ENCODE data around the gene NEU3. TPM values are rescaled to one million over a fixed set of nuclear protein-coding genes. Genes with fewer than 3 reads are reported as not detected.
A peak's percentile ranks its signal among the peaks of the same experiment; 100 is the strongest.

Gene NEU3
- total and polyA plus RNA-seq, 5 donors from 2014 or later, result 1.4 to 10.8 (median 2.2) TPM

GRCh38 chr11:74950374-74950969, 38.3 kb upstream of the NEU3 start:
- DNase-seq, result no peak
- peak overlapping the region; percentile 93 for H3K4me3 ChIP-seq (ENCODE audit: low read depth, low read length)
- Mint-ChIP-seq H3K4me1 (peaks cover 37 to 78% (median 56%) of the 10 kb centered on the region in 4 donors), H3K27ac (peak overlapping the region; percentile 95 to 99 (median 99)), H3K9me3 (no peaks in the 10 kb centered on the region), H3K36me3 (peaks cover 12% of the 10 kb centered on the region), H3K27me3 (no peaks in the 10 kb centered on the region), H3K4me3 (peak overlapping the region; percentile 96 to 100 (median 97))
- no peak for ATAC-seq (ENCODE audit: low read depth in 2 of 2)
- no peak overlapping the region for H3K27ac ChIP-seq (ENCODE audit: insufficient read depth, low read length, poor library complexity, severe bottlenecking)
- no peaks in the 10 kb centered on the region for H3K9me3 ChIP-seq (ENCODE audit: control insufficient read depth in 2 of 2, low read length in 2 of 2)
- no peaks in the 10 kb centered on the region for H3K27me3 ChIP-seq (ENCODE audit: control insufficient read depth, insufficient read depth, low read length)
- H3K36me3 ChIP-seq (ENCODE audit: control insufficient read depth, insufficient read depth, low read length), result peaks cover 20% of the 10 kb centered on the region
- H3K4me1 ChIP-seq (ENCODE audit: control insufficient read depth, insufficient read depth, low read length, poor library complexity, severe bottlenecking), result peaks cover 37% of the 10 kb centered on the region

GRCh38 chr11:74951226-74951625, 37.5 kb upstream of the NEU3 start:
- H3K27me3 ChIP-seq (ENCODE audit: control insufficient read depth, insufficient read depth, low read length), result no peaks in the 10 kb centered on the region
- peaks cover 37% of the 10 kb centered on the region for H3K4me1 ChIP-seq (ENCODE audit: control insufficient read depth, insufficient read depth, low read length, poor library complexity, severe bottlenecking)
- peak overlapping the region; percentile 93 for H3K4me3 ChIP-seq (ENCODE audit: low read depth, low read length)
- no peak for ATAC-seq (ENCODE audit: low read depth in 2 of 2)
- peaks cover 20% of the 10 kb centered on the region for H3K36me3 ChIP-seq (ENCODE audit: control insufficient read depth, insufficient read depth, low read length)
- Mint-ChIP-seq H3K4me1 (peaks cover 38 to 81% (median 61%) of the 10 kb centered on the region in 4 donors), H3K27ac (peak overlapping the region; percentile 47 to 99 (median 84)), H3K9me3 (no peaks in the 10 kb centered on the region), H3K4me3 (peak overlapping the region; percentile 96 to 100 (median 97)), H3K27me3 (no peaks in the 10 kb centered on the region), H3K36me3 (peaks cover 14% of the 10 kb centered on the region)
- H3K27ac ChIP-seq (ENCODE audit: insufficient read depth, low read length, poor library complexity, severe bottlenecking), result no peak overlapping the region
- H3K9me3 ChIP-seq (ENCODE audit: control insufficient read depth in 2 of 2, low read length in 2 of 2), result no peaks in the 10 kb centered on the region
- no peak for DNase-seq

- peaks cover 49 to 91% (median 74%) of the 10 kb centered on the region in 4 donors for H3K4me1 Mint-ChIP-seq
- H3K9me3 Mint-ChIP-seq, result no peaks in the 10 kb centered on the region
- peaks cover 31% of the 10 kb centered on the region for H3K36me3 ChIP-seq (ENCODE audit: control insufficient read depth, insufficient read depth, low read length)
- no peaks in the 10 kb centered on the region for H3K27me3 Mint-ChIP-seq
- no peaks in the 10 kb centered on the region for H3K27me3 ChIP-seq (ENCODE audit: control insufficient read depth, insufficient read depth, low read length)
- H3K27ac Mint-ChIP-seq, result no peak overlapping the region
- H3K27ac ChIP-seq (ENCODE audit: insufficient read depth, low read length, poor library complexity, severe bottlenecking), result no peak overlapping the region
- H3K9me3 ChIP-seq (ENCODE audit: control insufficient read depth in 2 of 2, low read length in 2 of 2), result no peaks in the 10 kb centered on the region
- no peak overlapping the region for H3K4me3 ChIP-seq (ENCODE audit: low read depth, low read length)
- peaks cover 35% of the 10 kb centered on the region for H3K4me1 ChIP-seq (ENCODE audit: control insufficient read depth, insufficient read depth, low read length, poor library complexity, severe bottlenecking)
- DNase-seq (no peak), ATAC-seq (ENCODE audit: low read depth in 2 of 2) (no peak)
- H3K36me3 Mint-ChIP-seq, result peaks cover 18% of the 10 kb centered on the region
- peak overlapping the region in 3 of 4 donors; percentile 25 to 66 (median 52) for H3K4me3 Mint-ChIP-seq
These were observed 36.0 kb upstream of the NEU3 start for GRCh38 chr11:74952752-74953151.

- no peak overlapping the region for H3K27ac Mint-ChIP-seq
- no peaks in the 10 kb centered on the region for H3K27me3 Mint-ChIP-seq
These were observed 35.3 kb upstream of the NEU3 start for GRCh38 chr11:74953451-74953850.

GRCh38 chr11:74954199-74954598, 34.5 kb upstream of the NEU3 start:
- Histone ChIP-seq H3K9me3 (ENCODE audit: control insufficient read depth in 2 of 2, low read length in 2 of 2) (no peaks in the 10 kb centered on the region), H3K36me3 (ENCODE audit: control insufficient read depth, insufficient read depth, low read length) (peaks cover 32% of the 10 kb centered on the region), H3K4me3 (ENCODE audit: low read depth, low read length) (no peak overlapping the region), H3K27ac (ENCODE audit: insufficient read depth, low read length, poor library complexity, severe bottlenecking) (no peak overlapping the region), H3K27me3 (ENCODE audit: control insufficient read depth, insufficient read depth, low read length) (no peaks in the 10 kb centered on the region), H3K4me1 (ENCODE audit: control insufficient read depth, insufficient read depth, low read length, poor library complexity, severe bottlenecking) (peaks cover 27% of the 10 kb centered on the region)
- Mint-ChIP-seq H3K4me1 (peaks cover 55 to 92% (median 79%) of the 10 kb centered on the region in 4 donors), H3K9me3 (no peaks in the 10 kb centered on the region), H3K4me3 (peak overlapping the region in 2 of 4 donors; percentile 20 to 76), H3K27me3 (no peaks in the 10 kb centered on the region), H3K36me3 (peaks cover 29% of the 10 kb centered on the region), H3K27ac (no peak overlapping the region)
- no peak for ATAC-seq (ENCODE audit: low read depth in 2 of 2)
- DNase-seq, result no peak

More at GRCh38 chr11:74953451-74953850, 35.3 kb upstream of the NEU3 start:
- peaks cover 31% of the 10 kb centered on the region for H3K36me3 ChIP-seq (ENCODE audit: control insufficient read depth, insufficient read depth, low read length)
- H3K4me1 ChIP-seq (ENCODE audit: control insufficient read depth, insufficient read depth, low read length, poor library complexity, severe bottlenecking), result peaks cover 28% of the 10 kb centered on the region
- DNase-seq, result no peak
- peaks cover 48 to 92% (median 77%) of the 10 kb centered on the region in 4 donors for H3K4me1 Mint-ChIP-seq
- H3K36me3 Mint-ChIP-seq, result peaks cover 21% of the 10 kb centered on the region
- no peak for ATAC-seq (ENCODE audit: low read depth in 2 of 2)
- H3K27ac ChIP-seq (ENCODE audit: insufficient read depth, low read length, poor library complexity, severe bottlenecking), result no peak overlapping the region
- no peak overlapping the region for H3K4me3 ChIP-seq (ENCODE audit: low read depth, low read length)
- H3K9me3 Mint-ChIP-seq, result no peaks in the 10 kb centered on the region
- peak overlapping the region in 1 of 4 donors; percentile 76 for H3K4me3 Mint-ChIP-seq
- H3K9me3 ChIP-seq (ENCODE audit: control insufficient read depth in 2 of 2, low read length in 2 of 2), result no peaks in the 10 kb centered on the region
- H3K27me3 ChIP-seq (ENCODE audit: control insufficient read depth, insufficient read depth, low read length), result no peaks in the 10 kb centered on the region

- H3K27ac Mint-ChIP-seq, result peak overlapping the region in 1 of 3 donors; percentile 16
- H3K27ac ChIP-seq (ENCODE audit: insufficient read depth, low read length, poor library complexity, severe bottlenecking), result no peak overlapping the region
- no peaks in the 10 kb centered on the region for H3K27me3 ChIP-seq (ENCODE audit: control insufficient read depth, insufficient read depth, low read length)
- ATAC-seq (ENCODE audit: low read depth in 2 of 2), result no peak
- peaks cover 9% of the 10 kb centered on the region for H3K4me1 ChIP-seq (ENCODE audit: control insufficient read depth, insufficient read depth, low read length, poor library complexity, severe bottlenecking)
- H3K4me3 Mint-ChIP-seq, result peak overlapping the region in 3 of 4 donors; percentile 25 to 47 (median 27)
- H3K4me3 ChIP-seq (ENCODE audit: low read depth, low read length), result no peak overlapping the region
- peaks cover 42% of the 10 kb centered on the region for H3K36me3 ChIP-seq (ENCODE audit: control insufficient read depth, insufficient read depth, low read length)
- no peaks in the 10 kb centered on the region for H3K27me3 Mint-ChIP-seq
- peaks cover 49 to 92% (median 77%) of the 10 kb centered on the region in 4 donors for H3K4me1 Mint-ChIP-seq
- H3K9me3 ChIP-seq (ENCODE audit: control insufficient read depth in 2 of 2, low read length in 2 of 2), result no peaks in the 10 kb centered on the region
- DNase-seq, result no peak
- H3K9me3 Mint-ChIP-seq, result no peaks in the 10 kb centered on the region
- peaks cover 29% of the 10 kb centered on the region for H3K36me3 Mint-ChIP-seq
These were observed 32.2 kb upstream of the NEU3 start for GRCh38 chr11:74956397-74957015.

- Mint-ChIP-seq H3K27ac (peak overlapping the region in 2 of 3 donors; percentile 20 to 52), H3K9me3 (no peaks in the 10 kb centered on the region), H3K4me1 (peaks cover 54 to 94% (median 82%) of the 10 kb centered on the region in 4 donors), H3K4me3 (no peak overlapping the region), H3K36me3 (peaks cover 28% of the 10 kb centered on the region), H3K27me3 (no peaks in the 10 kb centered on the region)
- H3K9me3 ChIP-seq (ENCODE audit: control insufficient read depth in 2 of 2, low read length in 2 of 2), result no peaks in the 10 kb centered on the region
- no peaks in the 10 kb centered on the region for H3K27me3 ChIP-seq (ENCODE audit: control insufficient read depth, insufficient read depth, low read length)
- no peak for DNase-seq
- H3K4me1 ChIP-seq (ENCODE audit: control insufficient read depth, insufficient read depth, low read length, poor library complexity, severe bottlenecking), result no peaks in the 10 kb centered on the region
- peaks cover 39% of the 10 kb centered on the region for H3K36me3 ChIP-seq (ENCODE audit: control insufficient read depth, insufficient read depth, low read length)
- H3K27ac ChIP-seq (ENCODE audit: insufficient read depth, low read length, poor library complexity, severe bottlenecking), result no peak overlapping the region
- H3K4me3 ChIP-seq (ENCODE audit: low read depth, low read length), result no peak overlapping the region
- ATAC-seq (ENCODE audit: low read depth in 2 of 2), result no peak
These were observed 30.6 kb upstream of the NEU3 start for GRCh38 chr11:74957937-74958629.

Measured in CD4-positive, CD25-positive, alpha-beta regulatory T cell (primary cell).